ENCODE measurements around the gene EIF4G3. TPM values are rescaled to one million over a fixed set of nuclear protein-coding genes. Genes with fewer than 3 reads are reported as not detected.

The EIF4G3 gene
- polyA plus RNA-seq, 1 of the 3 experiments (the other 2 are of a cell fraction): 32.0 TPM

- ChIA-PET CTCF (interaction anchor here (1.1 to 2.2 kb wide), 2 partner anchors 10 to 159 kb away, joined by 3 to 8 read pairs; no protein-coding TSS in a partner anchor), POLR2A (interaction anchor here (0.6 kb wide), 1 partner anchor 155 kb away, joined by 5 read pairs; no protein-coding TSS in a partner anchor)
- no peaks in the 10 kb centered on the region for H3K9me2 ChIP-seq
- no peak overlapping the region for H3K4me2 ChIP-seq
- H3K9ac ChIP-seq: no peak overlapping the region
- no peaks in the 10 kb centered on the region for H3K9me3 ChIP-seq
- no peak overlapping the region for H2AFZ ChIP-seq (ENCODE audit: low read depth)
- H3K4me1 ChIP-seq (ENCODE audit: control insufficient read depth in 1 of 2, insufficient read depth in 2 of 2, low read depth in 1 of 2, low read length in 1 of 2): peaks cover 4 to 16% of the 10 kb centered on the region in 2 experiments; a peak in 3 of 4 replicates
- H3K4me3 ChIP-seq (ENCODE audit: low read depth in 2 of 2, low read length in 1 of 2): no peak overlapping the region
- no peaks in the 10 kb centered on the region for H3K36me3 ChIP-seq (replicated peaks in 1 of 2; ENCODE audit: control insufficient read depth in 1 of 2, insufficient read depth in 2 of 2, low read length in 1 of 2)
- peaks cover 14% of the 10 kb centered on the region for H4K20me1 ChIP-seq (ENCODE audit: insufficient read depth)
- no peak for DNase-seq
- H3K27ac ChIP-seq (ENCODE audit: low read depth in 2 of 2, low read length in 1 of 2): no peak overlapping the region
- H3K27me3 ChIP-seq (ENCODE audit: insufficient read depth): no peaks in the 10 kb centered on the region
- H3F3A ChIP-seq (replicated peaks; ENCODE audit: insufficient read depth): peaks cover 19% of the 10 kb centered on the region
- TF ChIP-seq, protein P1, sequence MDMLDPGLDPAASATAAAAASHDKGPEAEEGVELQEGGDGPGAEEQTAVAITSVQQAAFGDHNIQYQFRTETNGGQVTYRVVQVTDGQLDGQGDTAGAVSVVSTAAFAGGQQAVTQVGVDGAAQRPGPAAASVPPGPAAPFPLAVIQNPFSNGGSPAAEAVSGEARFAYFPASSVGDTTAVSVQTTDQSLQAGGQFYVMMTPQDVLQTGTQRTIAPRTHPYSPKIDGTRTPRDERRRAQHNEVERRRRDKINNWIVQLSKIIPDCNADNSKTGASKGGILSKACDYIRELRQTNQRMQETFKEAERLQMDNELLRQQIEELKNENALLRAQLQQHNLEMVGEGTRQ (IDR thresholded peaks at IDR 0.05; ENCODE audit: borderline replicate concordance, low read depth, low read length): no peak
- no peak for TF ChIP-seq FOXM1 (IDR thresholded peaks at IDR 0.05; ENCODE audit: low read depth)
- TF ChIP-seq MEF2A (IDR thresholded peaks at IDR 0.05; ENCODE audit: borderline replicate concordance, low read depth): no peak
- TF ChIP-seq USF1 (IDR thresholded peaks at IDR 0.05; ENCODE audit: borderline replicate concordance, low read depth): no peak
- no peak for TF ChIP-seq TEAD4 (IDR thresholded peaks at IDR 0.05; ENCODE audit: borderline replicate concordance, insufficient read depth)
- no peak for TF ChIP-seq NRF1 (IDR thresholded peaks at IDR 0.05; ENCODE audit: low read depth, low read length)
- H3K79me2 ChIP-seq (ENCODE audit: insufficient read depth): peaks cover 85% of the 10 kb centered on the region
- no CpG with 5 or more reads among the region's 2 CpGs for WGBS (ENCODE audit: low lambda C conversion rate)
These were observed 140.9 kb downstream of the EIF4G3 start for GRCh38 chr1:21035794-21036193.

- ChIA-PET POLR2A (interaction anchor here (0.6 kb wide), 1 partner anchor 155 kb away, joined by 5 read pairs; no protein-coding TSS in a partner anchor), CTCF (interaction anchor here (1.1 kb wide), 1 partner anchor 10 kb away, joined by 3 read pairs; no protein-coding TSS in a partner anchor)
- H4K20me1 ChIP-seq (ENCODE audit: insufficient read depth): peaks cover 11% of the 10 kb centered on the region
- H3K36me3 ChIP-seq (replicated peaks in 1 of 2; ENCODE audit: control insufficient read depth in 1 of 2, insufficient read depth in 2 of 2, low read length in 1 of 2): no peaks in the 10 kb centered on the region
- no peak overlapping the region for H3K4me2 ChIP-seq
- peaks cover 4 to 16% of the 10 kb centered on the region in 2 experiments; a peak in 3 of 4 replicates for H3K4me1 ChIP-seq (ENCODE audit: control insufficient read depth in 1 of 2, insufficient read depth in 2 of 2, low read depth in 1 of 2, low read length in 1 of 2)
- H3K9me3 ChIP-seq: no peaks in the 10 kb centered on the region
- no peak overlapping the region for H3K4me3 ChIP-seq (ENCODE audit: low read depth in 2 of 2, low read length in 1 of 2)
- no peaks in the 10 kb centered on the region for H3K9me2 ChIP-seq
- no peak overlapping the region for H2AFZ ChIP-seq (ENCODE audit: low read depth)
- no peak overlapping the region for H3K9ac ChIP-seq
- H3K27me3 ChIP-seq (ENCODE audit: insufficient read depth): no peaks in the 10 kb centered on the region
- DNase-seq: no peak
- 100% methylated on average over 1 of the region's 14 CpGs for WGBS (ENCODE audit: low lambda C conversion rate)
- TF ChIP-seq EP300 (IDR thresholded peaks at IDR 0.05; ENCODE audit: borderline replicate concordance in 1 of 2, low read depth in 1 of 2, low read length in 1 of 2): no peak
- TF ChIP-seq RXRA (IDR thresholded peaks at IDR 0.05; ENCODE audit: borderline replicate concordance, low read depth): no peak
- no peak for TF ChIP-seq USF1 (IDR thresholded peaks at IDR 0.05; ENCODE audit: borderline replicate concordance, low read depth)
- TF ChIP-seq RAD21 (IDR thresholded peaks at IDR 0.05; ENCODE audit: low read length): no peak
- no peak for TF ChIP-seq MXI1 (IDR thresholded peaks at IDR 0.05; ENCODE audit: low read depth, low read length)
- no peak for TF ChIP-seq SMC3 (IDR thresholded peaks at IDR 0.05; ENCODE audit: low read depth, low read length)
- TF ChIP-seq POLR2AphosphoS5 (IDR thresholded peaks at IDR 0.05; ENCODE audit: low read depth, low read length): no peak
- H3K79me2 ChIP-seq (ENCODE audit: insufficient read depth): peaks cover 87% of the 10 kb centered on the region
- no peak overlapping the region; a peak in 1 of 4 replicates for H3K27ac ChIP-seq (ENCODE audit: low read depth in 2 of 2, low read length in 1 of 2)
- H3F3A ChIP-seq (replicated peaks; ENCODE audit: insufficient read depth): peaks cover 19% of the 10 kb centered on the region
These were observed 141.7 kb downstream of the EIF4G3 start for GRCh38 chr1:21034725-21035628.
